ENCODE data around the gene AGTPBP1.
"Not testable (repeated sequence)": the region's sequence is repeated elsewhere in the genome, so short reads cannot be mapped to it uniquely, and the experiment has no call there.

AGTPBP1 gene

DNA sequence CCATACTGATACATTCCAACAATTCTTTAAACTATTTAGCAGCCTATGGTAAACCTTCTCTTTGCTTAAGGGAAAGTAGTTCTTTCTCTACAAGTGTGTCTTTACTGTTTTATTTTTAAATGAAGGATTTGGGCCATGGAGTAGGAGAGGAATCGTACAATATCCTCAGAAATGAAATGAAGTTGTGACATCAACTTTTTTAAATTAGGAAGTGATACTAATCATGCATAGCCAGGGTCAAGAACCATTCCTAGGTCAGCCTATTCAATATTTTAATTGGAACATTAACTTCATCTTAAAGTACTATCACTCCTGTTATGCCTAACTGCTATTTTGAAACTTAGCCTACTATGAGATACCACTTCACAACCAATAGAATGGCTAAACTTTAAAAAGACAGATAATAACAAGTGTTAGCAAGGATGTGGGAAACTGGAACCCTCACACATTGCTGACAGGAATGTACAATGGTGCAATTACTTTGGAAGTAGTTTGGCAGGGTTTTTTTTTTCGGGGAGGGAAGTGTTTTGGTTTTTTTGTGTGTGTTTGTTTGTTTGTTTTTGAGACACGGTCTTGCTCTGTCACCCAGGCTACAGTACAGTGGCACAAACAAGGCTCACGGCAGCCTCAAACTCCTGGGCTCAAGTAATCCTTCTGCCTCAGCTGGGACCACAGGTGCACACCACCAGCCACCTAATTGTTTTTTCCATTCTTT, 10.7 kb downstream of the AGTPBP1 start:
- TF ChIP-seq, protein P1, sequence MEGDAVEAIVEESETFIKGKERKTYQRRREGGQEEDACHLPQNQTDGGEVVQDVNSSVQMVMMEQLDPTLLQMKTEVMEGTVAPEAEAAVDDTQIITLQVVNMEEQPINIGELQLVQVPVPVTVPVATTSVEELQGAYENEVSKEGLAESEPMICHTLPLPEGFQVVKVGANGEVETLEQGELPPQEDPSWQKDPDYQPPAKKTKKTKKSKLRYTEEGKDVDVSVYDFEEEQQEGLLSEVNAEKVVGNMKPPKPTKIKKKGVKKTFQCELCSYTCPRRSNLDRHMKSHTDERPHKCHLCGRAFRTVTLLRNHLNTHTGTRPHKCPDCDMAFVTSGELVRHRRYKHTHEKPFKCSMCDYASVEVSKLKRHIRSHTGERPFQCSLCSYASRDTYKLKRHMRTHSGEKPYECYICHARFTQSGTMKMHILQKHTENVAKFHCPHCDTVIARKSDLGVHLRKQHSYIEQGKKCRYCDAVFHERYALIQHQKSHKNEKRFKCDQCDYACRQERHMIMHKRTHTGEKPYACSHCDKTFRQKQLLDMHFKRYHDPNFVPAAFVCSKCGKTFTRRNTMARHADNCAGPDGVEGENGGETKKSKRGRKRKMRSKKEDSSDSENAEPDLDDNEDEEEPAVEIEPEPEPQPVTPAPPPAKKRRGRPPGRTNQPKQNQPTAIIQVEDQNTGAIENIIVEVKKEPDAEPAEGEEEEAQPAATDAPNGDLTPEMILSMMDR (conservative IDR thresholded peaks at IDR 0.05): no peak
- TF ChIP-seq ZFX (IDR thresholded peaks at IDR 0.05): no peak

DNA sequence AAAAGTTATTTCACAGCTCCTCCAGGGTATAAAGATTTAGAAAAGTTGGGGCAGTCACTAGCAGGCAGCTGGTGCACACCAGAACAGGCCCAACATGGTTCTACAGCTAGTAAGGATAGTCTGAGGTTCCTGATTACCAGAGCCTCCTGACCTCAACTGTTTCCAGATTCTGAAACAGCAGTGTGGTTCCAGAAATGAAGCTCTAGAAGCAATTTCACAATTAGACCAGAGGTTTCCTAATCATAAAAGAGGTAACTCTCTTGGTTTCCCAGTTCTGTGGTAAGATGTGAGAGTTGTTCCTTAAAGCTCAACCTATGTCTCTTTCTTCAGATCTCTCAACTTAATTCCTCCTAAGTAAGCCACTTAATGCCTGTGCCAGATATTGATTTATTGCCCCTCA, 11.9 kb downstream of the AGTPBP1 start:
- no peak for TF ChIP-seq ZFX (IDR thresholded peaks at IDR 0.05)
- TF ChIP-seq, protein P1 (conservative IDR thresholded peaks at IDR 0.05): no peak
- H3K27ac ChIP-seq: no peak overlapping the region

More for the DNA sequence above, 10.7 kb downstream of the AGTPBP1 start:
- H3K27ac ChIP-seq: no peak overlapping the region

DNA sequence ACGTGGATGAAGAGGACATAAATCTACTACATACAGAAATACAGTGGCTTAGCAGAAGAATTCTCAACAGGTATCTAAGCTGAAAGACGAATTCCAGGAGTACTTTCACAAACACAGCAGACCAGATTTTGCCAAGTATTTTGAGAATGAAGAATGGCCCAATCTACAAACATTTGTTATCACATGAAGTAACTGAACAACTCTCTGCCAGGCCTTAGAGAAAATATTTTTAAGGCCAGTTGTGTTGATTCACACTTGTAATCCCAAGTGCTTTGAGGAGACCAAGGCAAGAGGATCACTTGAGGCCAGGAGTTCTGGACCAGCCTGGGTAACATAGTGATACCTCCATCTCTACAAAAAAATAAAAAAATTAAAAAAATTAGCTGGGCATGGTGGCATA, 14.3 kb downstream of the AGTPBP1 start:
- no peak overlapping the region for H3K27ac ChIP-seq
- TF ChIP-seq, protein P1 (conservative IDR thresholded peaks at IDR 0.05): no peak
- TF ChIP-seq ZFX (IDR thresholded peaks at IDR 0.05): no peak

GRCh38 chr9:85726737-85727136, 15.0 kb downstream of the AGTPBP1 start:
- TF ChIP-seq, protein P1 (conservative IDR thresholded peaks at IDR 0.05): no peak
- TF ChIP-seq ZFX (IDR thresholded peaks at IDR 0.05): no peak
- no peak overlapping the region for H3K27ac ChIP-seq

- TF ChIP-seq, protein P1 (conservative IDR thresholded peaks at IDR 0.05): no peak
- no peak for TF ChIP-seq ZFX (IDR thresholded peaks at IDR 0.05)
- H3K27ac ChIP-seq: no peak overlapping the region
These were observed 18.5 kb downstream of the AGTPBP1 start for GRCh38 chr9:85723215-85723614.

DNA sequence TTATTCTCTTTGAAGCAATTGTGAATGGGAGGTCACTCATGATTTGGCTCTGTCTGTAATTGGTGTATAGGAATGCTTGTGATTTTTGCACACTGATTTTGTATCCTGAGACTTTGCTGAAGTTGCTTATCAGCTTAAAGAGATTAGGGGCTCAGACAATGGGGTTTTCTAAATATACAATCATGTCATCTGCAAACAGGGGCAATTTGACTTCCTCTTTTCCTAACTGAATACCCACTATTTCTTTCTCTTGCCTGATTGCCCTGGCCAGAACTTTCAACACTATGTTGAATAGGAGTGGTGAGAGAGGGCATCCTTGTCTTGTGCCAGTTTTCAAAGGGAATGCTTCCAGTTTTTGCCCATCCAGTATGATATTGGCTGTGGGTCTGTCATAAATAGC, 22.3 kb downstream of the AGTPBP1 start:
- H3K27ac ChIP-seq: not testable (repeated sequence)

DNA sequence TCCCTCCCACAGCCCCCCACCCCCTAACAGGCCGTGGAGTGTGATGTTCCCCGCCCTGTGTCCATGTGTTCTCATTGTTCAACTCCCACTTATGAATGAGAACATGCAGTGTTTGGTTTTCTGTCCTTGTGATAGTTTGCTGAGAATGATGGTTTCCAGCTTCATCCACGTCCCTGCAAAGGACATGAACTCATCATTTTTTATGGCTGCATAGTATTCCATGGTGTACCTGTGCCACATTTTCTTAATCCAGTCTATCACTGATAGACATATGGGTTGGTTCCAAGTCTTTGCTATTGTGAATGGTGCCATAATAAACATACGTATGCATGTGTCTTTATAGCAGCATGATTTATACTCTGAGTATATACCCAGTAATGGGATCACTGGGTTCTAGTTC, 23.9 kb downstream of the AGTPBP1 start:
- H3K27ac ChIP-seq: not testable (repeated sequence)

- TF ChIP-seq, protein P1 (conservative IDR thresholded peaks at IDR 0.05): no peak
- no peak for TF ChIP-seq ZFX (IDR thresholded peaks at IDR 0.05)
- no peak overlapping the region for H3K27ac ChIP-seq
These were observed 24.5 kb downstream of the AGTPBP1 start for GRCh38 chr9:85717220-85717619.

Measured in C4-2B (cell line).